ENCODE measurements around the gene PLIN3. TPM values are rescaled to one million over a fixed set of nuclear protein-coding genes. Genes with fewer than 3 reads are reported as not detected.

The PLIN3 gene
- total RNA-seq, 1 donor from 2014 or later, result 6.8 TPM

DNA sequence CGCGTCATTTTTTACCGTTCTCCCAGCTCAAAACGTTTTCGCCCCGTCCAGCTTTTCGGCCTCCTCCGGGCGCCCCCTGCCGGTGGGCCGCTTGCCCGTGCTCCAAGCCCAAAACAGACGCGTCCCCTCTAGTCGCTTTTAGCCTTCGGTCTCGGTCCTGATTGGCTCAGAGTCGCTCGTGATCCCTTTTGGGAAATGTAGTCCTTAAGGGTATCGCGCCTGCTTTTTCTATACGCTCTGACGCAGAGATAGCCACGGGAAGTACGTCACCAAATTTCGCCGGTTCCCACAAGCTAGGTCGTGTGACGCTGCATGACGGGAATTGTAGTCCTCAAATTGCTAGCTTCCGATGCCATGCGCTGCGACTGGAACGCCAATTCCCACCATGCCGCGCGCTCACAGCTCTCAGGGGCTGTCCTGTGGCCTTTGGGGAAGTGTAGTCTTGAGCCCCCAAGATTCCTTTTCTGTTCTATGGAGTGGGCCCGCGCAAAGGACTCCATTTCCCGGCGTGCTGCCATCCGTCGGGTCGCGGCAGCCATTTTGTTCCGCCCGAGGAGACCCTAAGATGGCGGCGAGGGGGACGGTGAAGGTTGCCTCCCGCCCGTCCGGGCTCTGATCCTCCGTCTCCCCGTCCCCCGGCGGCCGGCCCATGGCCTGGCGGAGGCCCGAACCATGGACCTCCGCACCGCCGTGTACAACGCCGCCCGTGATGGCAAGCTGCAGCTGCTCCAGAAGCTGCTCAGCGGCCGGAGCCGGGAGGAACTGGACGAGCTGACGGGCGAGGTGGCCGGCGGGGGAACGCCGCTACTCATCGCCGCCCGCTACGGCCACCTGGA lies 76.1 kb downstream of the PLIN3 start, which contains the start of gene FEM1A:
TSS of gene FEM1A (plus strand) at position 552 of the 836 bp plus-strand sequence. CDS start at position 673, 121 bp downstream.
- Mint-ChIP-seq H3K27me3 (ENCODE audit: unreplicated experiment) (peaks cover 4% of the 10 kb centered on the region), H3K4me1 (ENCODE audit: low read depth, unreplicated experiment) (no peaks in the 10 kb centered on the region), H3K36me3 (ENCODE audit: unreplicated experiment) (no peaks in the 10 kb centered on the region), H3K9me3 (ENCODE audit: unreplicated experiment) (peaks cover 5% of the 10 kb centered on the region), H3K4me3 (ENCODE audit: unreplicated experiment) (peak within 1 kb of the TSS; percentile 80), H3K27ac (ENCODE audit: unreplicated experiment) (peak within 1 kb of the TSS; percentile 66)
- TF ChIP-seq CTCF (IDR thresholded peaks at IDR 0.05; ENCODE audit: partially characterized antibody, unreplicated experiment), result peak; percentile 99
- peak; percentile 98 for DNase-seq

Other genes with a start within 250 kb of the PLIN3 start
- gene TNFAIP8L1, start 228.2 kb downstream of the PLIN3 start, total RNA-seq (ENCODE audit: unreplicated experiment), result 23.6 TPM
- gene MYDGF, start 197.3 kb downstream of the PLIN3 start, total RNA-seq (ENCODE audit: unreplicated experiment), result 32.6 TPM
- 44.8 TPM for gene DPP9, start 143.8 kb downstream of the PLIN3 start, total RNA-seq (ENCODE audit: unreplicated experiment)
- gene FEM1A, start 75.9 kb downstream of the PLIN3 start, total RNA-seq (ENCODE audit: unreplicated experiment), result 11.3 TPM
- not detected for gene TICAM1, start 36.0 kb downstream of the PLIN3 start, total RNA-seq (ENCODE audit: unreplicated experiment)
- gene ARRDC5, start 35.2 kb upstream of the PLIN3 start, total RNA-seq (ENCODE audit: unreplicated experiment), result not detected
- gene UHRF1, start 41.8 kb upstream of the PLIN3 start, total RNA-seq (ENCODE audit: unreplicated experiment), result 10.4 TPM
- gene KDM4B, start 101.4 kb upstream of the PLIN3 start, total RNA-seq (ENCODE audit: unreplicated experiment), result 153 TPM

Data from glutamatergic neuron (in vitro differentiated cells).